GM12873 (cell line): Measurements from ENCODE around the gene BCHE.

Source experiments
- CTCF ChIP-seq: IDR thresholded peaks from 2 replicates; pipeline ENCODE4 v1.5.1; 2012; ENCODE audit warnings: low read depth, mild to moderate bottlenecking, moderate library complexity, low read length, control low read depth; ENCODE audit not compliant: insufficient read depth; ENCODE audit errors: missing control alignments

The BCHE gene

GRCh38 chr3:165837058-165837525 lies at the start of gene BCHE:
Gene BCHE (minus strand): TSS chr3:165837423. CDS start chr3:165831033, 6,390 bp downstream.
- TF ChIP-seq CTCF: no peak

- TF ChIP-seq CTCF: no peak
Measured at GRCh38 chr3:165885558-165886270, 48.5 kb upstream of the BCHE start.

- no peak for TF ChIP-seq CTCF
Measured at GRCh38 chr3:165884518-165884917, 47.3 kb upstream of the BCHE start.

- no peak for TF ChIP-seq CTCF
Measured at GRCh38 chr3:165883863-165884478, 46.7 kb upstream of the BCHE start.

GRCh38 chr3:165883117-165883516 lies 45.9 kb upstream of the BCHE start:
- no peak for TF ChIP-seq CTCF

GRCh38 chr3:165875644-165876043 lies 38.4 kb upstream of the BCHE start:
- TF ChIP-seq CTCF: no peak

GRCh38 chr3:165874663-165875489 lies 37.7 kb upstream of the BCHE start:
- no peak for TF ChIP-seq CTCF
